ENCODE measurements around the gene UCKL1.
"Not testable (repeated sequence)": the region's sequence is repeated elsewhere in the genome, so short reads cannot be mapped to it uniquely, and the experiment has no call there.

The UCKL1 gene

DNA sequence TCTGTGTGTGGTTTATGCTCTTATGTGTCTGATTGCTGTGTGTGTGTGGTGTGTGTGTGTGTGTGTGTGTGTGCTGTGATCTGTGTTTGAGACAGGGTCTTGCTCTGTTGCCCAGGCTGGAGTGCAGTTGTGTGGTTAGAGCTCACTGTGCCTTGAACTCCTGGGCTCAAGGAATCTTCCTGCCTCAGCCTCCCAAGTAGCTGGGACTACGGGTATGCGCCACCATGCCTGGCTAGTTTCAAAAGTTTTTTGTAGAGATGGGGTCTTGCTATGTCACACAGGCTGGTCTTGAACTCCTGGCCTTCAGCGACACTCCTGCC, 16.9 kb upstream of the UCKL1 start:
- FAIRE-seq (no peak), DNase-seq (ENCODE audit: insufficient read length, low spot score) (no peak)

DNA sequence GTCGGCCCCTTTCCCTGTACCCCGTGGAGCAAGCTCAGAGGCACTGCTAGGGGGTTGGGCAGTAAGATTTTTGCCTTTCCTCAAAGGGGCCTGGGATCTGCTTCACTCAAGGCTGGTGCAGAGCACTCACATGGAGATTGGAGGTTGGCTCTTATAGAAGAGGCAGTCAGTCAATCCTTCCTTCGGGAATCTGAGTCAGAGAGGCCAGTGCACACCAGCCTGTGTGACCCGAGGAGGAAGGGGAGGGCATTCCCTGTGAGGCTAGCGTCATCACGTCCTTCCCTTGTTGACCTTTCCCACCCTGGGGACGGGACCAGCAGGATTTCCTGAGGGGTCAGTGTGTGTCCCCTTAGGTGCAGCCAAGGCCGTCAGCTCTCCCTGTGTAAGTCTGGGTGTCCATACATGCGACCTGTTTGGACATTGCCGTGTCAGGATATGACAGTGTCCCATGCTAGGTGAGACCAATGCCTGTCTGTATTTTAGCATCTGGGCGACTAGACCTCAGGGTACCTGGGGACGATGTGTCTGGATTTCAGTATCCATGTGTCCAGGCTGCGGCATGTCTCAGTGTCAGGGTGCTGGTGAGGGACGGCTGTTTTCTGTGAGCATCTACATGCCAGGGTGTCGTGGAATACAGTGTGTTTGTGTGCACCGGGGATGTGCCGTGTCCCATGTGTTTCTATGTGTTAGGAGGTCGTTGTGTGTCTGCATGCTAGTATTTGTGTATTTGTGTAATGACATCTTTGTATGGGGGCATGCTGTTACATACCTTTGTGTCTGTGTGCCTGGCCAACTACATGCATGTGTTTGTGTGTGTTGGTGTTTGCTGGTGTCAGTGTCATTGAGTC, 16.3 kb upstream of the UCKL1 start:
- no peak for DNase-seq (ENCODE audit: insufficient read length, low spot score)
- FAIRE-seq, result peak; percentile 96

DNA sequence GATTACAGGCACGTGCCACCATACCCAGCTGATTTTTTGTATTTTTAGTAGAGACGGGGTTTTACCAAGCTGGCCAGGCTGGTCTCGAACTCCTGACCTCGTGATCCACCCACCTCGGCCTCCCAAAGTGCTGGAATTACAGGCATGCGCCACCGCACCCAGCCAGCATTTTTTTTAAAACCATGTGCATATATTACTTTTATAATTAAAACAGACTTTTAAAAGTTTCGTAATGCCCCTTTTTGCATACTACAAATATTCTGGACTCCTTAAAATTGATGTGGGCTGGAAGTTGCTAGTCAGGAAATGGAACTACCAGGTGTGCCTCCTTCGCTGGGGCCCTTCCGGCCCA, 15.7 kb upstream of the UCKL1 start:
- DNase-seq (ENCODE audit: insufficient read length, low spot score); FAIRE-seq: not testable (repeated sequence)

DNA sequence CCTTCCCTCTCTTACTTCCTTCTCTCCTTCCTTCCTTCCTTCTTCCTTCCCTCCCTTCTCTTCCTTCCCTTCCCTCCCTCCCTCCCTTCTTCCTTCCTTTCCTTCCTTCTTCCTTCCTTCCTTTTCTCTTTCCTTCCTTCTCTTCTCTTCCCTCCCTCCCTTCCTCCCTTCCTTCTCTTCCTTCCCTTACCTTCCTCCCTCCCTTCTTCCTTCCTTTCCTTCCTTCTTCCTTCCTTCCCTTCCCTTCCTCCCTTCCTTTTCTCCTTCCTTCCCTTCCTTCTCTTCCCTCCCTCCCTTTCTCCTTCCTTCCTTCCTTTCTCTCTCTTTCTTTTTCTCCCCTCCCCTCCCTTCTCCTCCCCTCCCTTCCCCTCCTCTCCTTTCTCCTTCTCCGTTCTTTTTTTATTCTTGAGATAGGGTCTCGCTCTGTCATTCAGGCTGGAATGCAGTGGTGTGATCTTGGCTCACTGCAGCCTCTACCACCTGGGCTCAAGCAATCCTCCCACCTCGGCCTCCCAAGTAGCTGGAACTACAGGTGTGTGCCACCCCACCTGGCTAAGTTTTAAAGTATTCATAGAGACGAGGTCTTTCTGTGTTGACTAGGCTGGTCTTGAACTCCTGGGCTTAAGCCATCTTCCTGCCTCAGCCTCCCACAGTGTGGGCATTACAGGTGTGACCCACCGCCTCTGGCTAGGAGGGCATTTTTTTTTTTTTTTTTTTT, 14.7 kb upstream of the UCKL1 start:
- FAIRE-seq (peak; percentile 49), DNase-seq (ENCODE audit: insufficient read length, low spot score) (no peak)

DNA sequence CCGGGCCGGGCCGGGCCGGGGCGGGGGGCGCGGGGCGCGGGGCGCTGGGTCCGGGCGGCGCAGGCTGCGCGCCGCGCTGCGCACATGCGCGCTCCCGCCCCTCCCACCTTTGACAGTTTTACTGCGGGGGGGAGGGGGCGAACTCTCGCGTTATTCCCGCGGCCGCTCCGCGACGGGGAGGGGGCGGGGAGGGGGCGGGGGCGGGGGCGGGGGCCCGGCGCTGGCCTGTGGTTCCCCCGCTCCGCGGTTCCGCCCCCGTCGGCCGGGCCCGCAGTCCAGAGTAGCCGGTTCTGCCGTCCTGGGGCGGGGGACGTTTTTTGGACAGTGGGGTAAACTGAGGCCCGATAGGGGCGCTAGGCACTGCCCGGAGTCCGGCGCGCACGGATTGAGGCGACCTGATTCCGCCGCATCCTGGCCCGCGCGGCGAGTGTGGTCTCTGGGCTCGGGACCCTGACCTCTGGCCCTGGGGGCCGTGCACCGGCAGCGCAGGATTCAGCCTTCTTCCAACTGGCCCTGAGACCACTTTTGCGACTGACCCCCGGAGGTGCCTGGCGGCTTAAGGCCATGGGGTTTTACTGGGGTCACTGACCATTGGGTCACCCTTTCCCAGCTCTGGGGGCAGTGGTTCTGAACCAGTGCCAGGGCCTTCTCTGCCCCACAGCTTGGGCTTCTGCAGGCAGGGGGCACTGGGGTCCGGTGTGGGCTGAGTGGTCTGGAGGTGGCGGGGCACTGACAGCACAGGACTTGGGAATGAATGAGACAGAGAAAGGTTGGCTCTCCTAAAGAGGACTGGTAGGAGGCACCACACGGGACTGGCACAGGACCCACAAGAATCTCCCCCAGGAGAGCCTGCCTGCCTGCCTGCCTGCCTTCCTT, 13.9 kb upstream of the UCKL1 start, which contains the start of gene ZNF512B:
Gene ZNF512B (minus strand): TSS at position 93 of the 876 bp plus-strand sequence. CDS start 1,980 bp downstream, outside the sequence.
- peak; percentile 76 for FAIRE-seq
- DNase-seq (ENCODE audit: insufficient read length, low spot score), result peak; percentile 88

DNA sequence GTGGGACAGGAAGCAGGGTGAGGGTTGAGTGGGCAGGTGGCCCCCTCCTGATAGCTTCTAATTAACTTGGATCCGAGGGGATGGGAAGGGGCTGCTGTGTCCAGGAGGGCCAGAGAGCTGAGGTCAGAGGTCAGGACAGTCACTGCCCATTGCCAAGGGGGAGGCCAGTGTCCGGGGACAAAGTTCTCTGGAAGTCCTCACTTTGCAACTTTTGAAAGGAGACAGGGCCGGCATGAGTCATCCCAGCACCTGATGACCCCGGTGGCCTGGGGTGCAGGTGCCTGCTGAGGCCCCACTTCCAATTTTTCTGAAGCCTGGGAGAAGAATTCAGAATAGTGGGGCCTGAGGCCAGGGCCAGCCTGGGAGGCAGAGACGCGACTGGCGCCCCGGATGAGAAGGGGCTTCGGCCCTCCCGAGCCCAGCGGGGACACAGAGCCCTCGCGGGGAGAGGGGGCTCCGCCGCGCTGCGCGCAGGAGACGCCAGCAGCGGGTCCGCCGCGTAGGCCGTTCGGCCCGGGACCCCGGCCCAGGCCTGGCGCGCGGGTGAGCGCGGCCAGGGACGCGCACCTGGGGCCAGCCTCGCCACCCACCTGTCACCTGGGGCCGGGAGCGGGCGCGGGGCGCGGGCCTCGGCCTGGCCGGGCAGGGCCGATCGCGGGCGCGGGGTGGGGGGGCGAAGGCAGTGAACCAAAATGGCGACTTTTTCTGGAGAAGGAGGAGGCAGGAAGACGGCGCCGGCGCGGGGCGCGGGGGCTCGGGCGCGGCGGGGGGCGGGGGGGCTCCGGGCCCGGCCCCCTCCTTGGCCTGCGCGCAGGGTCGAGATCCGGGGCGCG, 12.9 kb upstream of the UCKL1 start:
- no peak for DNase-seq (ENCODE audit: insufficient read length, low spot score)
- FAIRE-seq, result no peak

DNA sequence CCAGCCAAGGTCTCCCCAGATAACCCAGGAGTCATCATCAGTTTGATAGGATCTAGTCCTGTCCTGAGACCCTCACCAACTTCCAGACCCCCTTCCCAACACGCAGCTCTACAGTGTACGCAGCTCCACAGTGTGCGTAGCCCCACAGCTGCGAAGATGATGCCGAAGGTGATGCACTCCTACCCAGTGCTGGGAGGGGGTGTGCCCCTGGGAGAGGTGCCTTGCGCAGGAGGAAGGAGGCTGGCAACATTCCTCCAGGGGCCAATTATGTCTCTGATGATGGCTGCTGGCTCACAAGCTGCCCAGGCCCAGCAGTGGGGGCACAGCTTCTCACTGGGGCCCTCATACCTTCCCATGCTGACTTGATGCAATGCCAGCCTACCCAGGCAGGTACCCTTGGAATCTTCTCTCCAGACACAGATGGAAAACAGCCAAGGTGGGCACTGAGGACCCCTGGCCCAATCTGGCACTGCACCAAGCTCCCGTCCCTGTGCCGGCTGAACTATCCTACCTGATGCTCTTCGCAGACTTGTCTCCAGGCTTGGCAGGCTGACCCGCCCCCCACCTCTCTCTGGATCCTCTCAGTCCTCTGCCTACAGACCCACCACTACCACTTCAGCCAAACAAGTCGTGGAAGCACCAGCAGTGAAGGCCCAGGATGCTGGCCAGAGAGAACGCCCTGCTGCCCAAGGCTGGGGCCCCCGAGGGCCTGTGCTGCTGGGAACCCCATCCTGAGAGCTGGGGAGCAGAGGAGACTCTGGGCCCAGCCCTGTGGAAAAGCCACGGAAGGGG, 12.1 kb upstream of the UCKL1 start:
- DNase-seq (ENCODE audit: insufficient read length, low spot score) (no peak), FAIRE-seq (peak; percentile 84)

DNA sequence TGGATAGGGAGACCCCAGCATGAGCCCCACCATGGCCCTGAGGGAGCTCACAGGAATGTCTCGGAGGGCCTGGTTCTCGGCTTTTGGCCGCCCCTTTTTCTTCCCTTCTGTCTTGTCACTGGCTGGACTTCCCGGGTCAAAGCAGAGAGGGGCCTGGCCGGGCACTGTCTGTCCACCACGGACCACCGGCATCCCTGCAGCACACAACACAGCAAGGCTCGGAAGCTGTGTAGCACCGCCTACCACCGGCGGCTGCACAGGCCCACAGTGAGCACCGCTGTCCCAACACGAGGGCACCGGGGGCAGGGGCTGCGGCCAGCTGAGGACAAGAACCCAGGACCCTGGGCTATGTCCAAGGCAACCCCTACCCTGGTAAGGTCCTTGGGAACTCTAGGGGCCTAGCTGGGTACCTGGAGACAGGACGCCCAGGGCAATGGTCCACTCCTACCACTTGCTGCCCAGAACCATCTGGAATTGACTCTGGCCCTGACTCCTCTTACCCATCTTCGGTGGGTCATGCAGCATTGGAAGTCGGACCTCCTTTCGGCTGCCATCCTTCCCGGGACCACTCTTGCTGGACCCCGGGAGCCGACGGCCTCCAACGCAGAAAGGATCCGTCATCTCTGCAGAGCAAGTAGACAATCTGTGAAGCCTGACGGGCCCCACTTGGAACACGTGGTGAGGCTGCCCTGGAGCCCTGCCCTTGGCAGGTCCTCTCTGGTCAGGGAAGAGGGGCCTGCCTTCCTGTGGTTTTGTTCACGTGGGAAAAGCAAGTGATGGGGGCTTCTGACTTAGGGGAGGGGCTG, 11.3 kb upstream of the UCKL1 start:
- FAIRE-seq (no peak), DNase-seq (ENCODE audit: insufficient read length, low spot score) (no peak)

DNA sequence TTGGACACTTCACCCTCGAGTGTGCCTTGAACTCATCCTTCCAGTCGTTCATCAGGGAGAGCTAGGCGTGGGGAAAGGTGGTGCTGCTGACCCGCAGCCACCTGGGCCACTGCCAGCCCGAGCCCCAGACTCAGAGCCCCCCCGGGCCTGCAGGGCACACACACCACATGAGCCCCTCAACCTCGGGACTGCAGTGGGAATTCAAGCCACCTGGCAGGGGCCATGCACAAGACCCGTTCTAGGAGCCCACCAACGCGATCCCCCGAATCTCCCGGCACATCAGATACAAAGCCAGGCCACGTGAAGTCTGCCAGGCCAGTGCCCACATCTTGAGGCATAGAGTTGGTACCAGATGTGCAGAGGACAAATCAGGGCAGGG, 10.7 kb upstream of the UCKL1 start:
- DNase-seq (ENCODE audit: insufficient read length, low spot score), result no peak
- peak; percentile 79 for FAIRE-seq

DNA sequence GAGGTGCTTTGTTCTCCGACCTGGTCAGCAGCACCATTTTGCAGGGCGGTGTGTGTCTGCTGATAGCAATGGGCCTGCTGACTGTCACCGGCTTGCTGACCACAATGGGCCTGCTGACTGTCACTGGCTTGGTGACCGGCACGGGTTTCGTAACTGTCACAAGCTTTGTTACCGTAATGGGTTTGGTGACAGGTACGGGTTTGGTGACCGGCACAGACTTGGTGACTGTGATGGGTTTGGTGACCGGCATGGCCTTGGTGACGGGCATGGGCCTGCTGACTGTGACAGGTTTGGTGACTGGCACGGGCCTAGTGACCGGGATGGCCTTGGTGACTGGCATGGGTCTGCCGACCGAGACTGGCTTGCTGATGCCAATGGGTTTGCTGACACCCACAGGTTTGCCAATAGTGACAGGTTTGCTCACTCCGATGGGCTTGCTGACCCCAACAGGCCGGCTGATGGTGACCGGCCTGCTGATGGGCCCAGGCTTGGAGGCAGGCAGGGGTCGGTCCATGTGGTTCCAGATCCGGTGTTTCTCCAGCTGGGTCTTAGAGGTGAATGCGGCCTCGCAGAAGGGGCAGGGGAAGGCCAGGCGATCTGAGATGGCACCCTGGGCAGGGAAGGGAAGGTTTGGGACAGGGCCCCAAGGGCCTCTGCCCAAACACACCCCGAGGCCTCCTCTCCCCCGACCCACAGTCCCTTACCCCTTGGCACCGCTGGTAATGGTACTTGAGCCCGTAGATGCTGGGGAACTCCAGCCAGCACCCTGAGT, 10.1 kb upstream of the UCKL1 start:
- FAIRE-seq (peak; percentile 99), DNase-seq (ENCODE audit: insufficient read length, low spot score) (no peak)

DNA sequence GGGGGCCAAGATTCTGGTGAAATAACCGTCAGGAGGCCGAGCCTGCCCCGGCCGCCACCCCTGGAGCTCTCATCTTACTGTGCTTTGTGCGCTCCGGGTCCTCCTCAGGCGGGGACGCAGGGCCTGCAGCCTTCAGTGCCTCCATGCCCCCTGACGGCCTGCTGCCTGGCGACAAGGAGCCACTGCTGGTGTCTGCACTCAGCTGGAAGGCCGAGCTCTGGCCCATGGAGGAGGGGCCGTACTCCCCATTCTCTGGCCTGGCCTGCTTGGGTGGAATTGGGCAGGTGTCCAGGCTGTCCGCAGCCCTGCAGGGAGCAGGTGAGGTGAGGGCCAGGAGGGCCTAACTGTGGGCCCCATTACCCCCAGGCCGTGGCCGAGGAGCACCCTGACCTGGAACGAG, 8.2 kb upstream of the UCKL1 start:
- no peak for DNase-seq (ENCODE audit: insufficient read length, low spot score)
- FAIRE-seq, result no peak

DNA sequence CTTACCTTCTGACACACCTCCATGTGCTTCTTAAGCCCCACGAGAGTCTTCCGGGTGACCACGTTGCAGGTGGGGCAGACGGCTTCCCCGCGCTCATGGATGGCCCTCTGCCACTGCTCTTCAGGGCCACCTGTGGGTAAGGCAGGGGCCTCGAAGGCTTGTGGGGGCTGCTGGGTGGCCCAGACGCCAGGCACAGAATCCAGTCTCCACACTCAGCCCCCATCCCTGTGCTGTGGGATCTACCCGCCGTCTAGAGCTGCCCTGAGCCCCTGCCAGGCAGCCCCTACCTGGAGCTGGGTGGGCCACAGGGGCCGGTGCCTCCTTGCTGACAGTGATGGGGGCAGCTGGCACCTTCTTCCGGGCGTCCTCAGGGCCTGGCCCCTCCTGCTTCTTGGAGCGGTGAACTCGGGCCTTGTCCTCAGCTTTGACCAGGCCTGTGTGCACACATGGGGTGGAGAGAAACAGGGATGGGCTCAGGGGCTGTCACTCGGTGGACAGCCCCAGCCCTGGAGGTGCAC, 7.6 kb upstream of the UCKL1 start:
- FAIRE-seq, result peak; percentile 36
- DNase-seq (ENCODE audit: insufficient read length, low spot score), result no peak

DNA sequence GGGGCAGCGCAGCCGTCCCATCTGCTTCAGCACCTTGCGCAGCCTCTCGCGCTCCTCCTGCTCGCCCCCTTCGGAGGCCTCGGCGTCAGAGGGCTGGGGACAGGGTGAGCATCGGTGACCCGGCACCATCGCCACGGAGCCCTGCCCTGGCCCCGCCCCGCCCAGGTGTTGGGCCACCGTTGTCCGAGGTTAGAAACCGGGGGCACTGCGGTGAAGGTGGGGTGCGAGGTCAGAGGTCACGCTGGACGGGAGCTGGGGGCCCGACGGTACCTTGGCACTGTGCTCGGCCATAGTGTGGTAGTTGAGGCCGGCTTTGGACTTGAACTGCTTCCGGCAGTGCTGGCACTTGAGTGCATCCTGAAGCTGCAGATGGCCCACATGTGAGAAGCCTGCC, 7.1 kb upstream of the UCKL1 start:
- DNase-seq (ENCODE audit: insufficient read length, low spot score) (no peak), FAIRE-seq (peak; percentile 16)

DNA sequence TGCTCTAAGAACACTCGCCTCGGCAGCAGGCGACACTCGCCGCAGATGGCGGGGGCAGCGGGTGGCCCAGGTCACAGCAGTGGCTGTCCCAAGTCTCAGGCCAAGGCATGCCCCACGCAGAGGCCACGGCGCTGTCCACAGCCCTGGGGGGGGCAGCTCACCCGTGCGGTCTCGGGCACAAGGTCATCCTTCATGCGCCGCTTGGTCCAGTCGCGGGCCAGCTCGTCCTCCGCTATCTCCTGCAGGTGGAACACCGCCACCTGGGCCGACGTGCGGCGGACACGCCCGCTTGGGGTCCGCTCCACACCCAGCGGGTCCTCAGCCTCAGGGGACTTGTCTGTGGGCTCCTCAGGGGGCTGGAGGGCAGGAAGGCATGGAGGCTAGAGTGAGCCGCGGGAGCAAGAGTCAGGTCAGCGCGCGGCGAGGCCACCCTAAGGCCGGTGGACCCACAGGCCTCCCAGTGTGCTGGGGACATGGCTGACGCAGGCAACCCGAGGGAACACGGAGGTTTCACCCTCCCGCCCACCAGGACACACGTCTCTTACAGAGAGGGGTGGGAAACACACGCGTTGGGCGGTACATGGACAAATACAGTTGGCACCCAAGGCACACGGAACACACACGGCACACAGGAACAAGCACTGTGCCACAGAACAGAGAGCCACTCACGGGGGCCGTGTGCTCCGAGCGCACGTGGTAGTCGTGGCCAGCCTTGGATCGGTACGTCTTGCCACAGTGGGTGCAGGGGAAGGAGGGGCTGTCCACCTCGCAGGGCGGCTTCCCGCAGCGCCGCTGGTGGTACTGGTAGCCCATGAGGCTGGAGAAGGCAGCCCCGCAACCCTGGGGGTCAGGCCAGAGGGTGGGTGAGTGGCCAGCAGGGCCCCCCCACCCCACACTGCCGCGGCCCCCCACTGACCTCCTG, 6.5 kb upstream of the UCKL1 start:
- DNase-seq (ENCODE audit: insufficient read length, low spot score), result no peak
- peak; percentile 72 for FAIRE-seq

DNA sequence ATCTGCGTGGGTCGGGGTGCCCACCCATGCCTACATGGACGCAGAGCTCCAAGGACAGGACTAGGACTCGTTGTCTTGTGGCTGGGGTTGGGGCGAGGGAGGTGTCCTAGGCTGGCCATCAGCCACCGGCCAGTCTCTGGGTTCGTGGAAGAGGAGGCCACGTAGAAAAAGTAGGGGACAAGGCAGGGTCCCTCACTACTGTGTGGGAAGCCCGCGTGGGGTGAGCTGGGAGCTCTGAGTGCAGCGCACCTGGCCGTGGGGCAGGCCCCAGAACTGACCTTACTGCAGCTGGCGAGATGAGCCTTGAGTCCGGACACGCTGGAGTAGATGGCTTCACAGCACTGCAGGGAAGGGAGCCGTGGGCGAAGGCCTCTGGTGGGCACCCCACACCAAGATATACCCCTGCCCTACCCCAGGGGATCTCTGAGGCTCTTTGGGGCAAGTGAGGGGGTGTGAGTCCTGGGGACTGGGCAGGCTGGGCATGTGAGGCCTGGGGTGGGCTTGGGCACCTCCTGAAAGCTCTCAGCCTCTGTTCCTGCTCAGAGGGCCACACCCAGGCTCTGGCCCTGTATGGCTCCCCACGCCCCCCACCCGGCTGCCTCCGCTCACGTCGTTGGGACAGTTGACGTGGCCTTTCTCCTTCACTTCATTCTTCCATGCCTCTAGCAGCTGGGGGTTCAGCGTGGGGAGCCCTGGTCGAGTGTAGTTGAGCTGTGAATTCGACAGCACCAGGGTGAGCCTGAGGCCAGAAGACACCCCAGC, 5.6 kb upstream of the UCKL1 start:
- no peak for FAIRE-seq
- no peak for DNase-seq (ENCODE audit: insufficient read length, low spot score)

Data from HTR-8/SVneo (cell line).